ENCODE data around the gene HLA-DOA.

HLA-DOA gene

GRCh38 chr6:32963866-32964265 lies 45.5 kb downstream of the HLA-DOA start:
- no peak for DNase-seq (ENCODE audit: low read depth in 2 of 2)

DNA sequence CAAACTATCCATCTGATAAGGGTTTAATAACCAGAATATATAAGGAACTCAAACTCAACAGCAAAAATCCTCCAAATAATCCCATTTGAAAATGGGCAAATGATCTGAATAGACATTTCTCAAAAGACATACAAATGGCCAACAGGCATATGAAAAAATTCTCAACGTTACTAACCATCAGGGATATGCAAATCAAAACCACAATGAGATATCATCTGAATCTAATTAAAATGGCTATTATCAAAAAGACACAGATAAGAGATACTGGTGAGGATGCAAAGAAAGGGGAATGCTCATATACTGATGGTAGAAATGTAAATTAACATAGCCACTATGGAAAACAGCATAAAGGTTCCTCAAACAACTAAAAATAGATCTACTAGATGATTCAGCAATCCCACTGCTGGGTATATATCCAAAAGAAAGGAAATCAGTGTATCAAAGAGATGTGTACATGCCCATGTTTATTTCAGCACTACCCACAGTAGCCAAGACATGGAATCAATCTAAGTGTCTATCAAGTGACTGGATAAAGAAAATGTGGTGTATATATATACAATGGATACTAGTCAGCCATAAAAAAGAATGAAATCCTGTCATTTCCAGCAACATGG lies 47.1 kb downstream of the HLA-DOA start:
- no peak for DNase-seq (ENCODE audit: low read depth in 2 of 2)

GRCh38 chr6:32960563-32960962 lies 48.8 kb downstream of the HLA-DOA start:
- no peak for DNase-seq (ENCODE audit: low read depth in 2 of 2)

DNA sequence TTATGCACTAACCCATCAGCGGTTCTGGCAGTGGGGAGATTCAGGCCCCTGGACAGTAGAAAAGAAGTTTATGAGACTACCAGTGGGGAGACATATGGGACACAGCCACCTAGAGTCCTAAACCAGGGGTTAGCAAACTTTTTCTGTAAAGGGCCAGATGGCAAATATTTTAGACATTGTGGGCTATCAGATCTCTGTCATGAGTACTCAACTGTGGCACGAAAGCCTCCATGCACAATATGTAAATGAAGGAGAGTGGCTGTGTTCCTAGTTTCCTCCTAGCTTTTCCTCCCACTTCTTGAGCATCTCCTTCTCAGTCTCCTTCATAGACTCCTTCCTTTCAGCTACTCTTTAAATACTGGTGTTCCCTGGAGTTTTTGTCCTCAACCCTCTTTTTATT lies 53.2 kb downstream of the HLA-DOA start:
- no peak for DNase-seq (ENCODE audit: low read depth in 2 of 2)

DNA sequence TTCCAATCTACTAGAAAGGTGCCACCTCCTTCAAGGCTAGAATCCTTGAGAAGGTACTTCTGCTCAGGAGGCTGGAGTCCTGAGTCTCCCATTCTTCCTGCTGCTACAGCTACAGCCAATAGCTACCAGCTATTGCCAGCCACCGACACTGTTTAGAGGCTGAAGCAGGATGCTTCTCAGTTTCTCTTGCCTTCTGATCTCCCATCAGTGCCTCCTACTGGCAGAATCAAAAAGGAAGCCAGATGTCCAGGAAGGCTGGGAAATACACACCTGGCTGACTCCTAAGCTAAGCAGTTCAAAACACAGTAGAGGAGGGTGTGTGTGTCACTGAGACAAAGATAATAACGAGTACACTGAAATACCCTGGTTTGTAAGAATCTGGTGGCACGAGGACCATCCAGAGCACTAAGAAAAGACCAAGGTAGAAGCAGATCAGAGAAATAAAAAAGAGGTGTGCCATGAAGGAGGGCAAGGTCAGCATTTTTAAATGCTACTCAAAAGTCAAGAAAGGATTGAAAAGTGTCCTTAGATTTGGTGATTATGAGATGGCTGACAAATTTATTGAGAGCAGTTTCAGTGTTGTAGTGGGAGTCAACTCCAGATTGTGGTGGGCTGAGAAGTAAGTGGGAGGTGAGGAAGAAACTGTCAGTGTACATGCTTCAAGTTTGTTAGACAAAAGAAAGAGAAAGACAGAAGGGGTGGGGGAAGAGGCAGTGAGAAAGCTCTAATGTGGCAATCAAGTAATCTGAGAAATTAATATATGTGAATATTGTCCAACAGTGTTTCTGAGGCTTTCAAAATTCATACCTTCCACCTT lies 54.2 kb downstream of the HLA-DOA start:
- DNase-seq (ENCODE audit: low read depth in 2 of 2): no peak

- no peak for DNase-seq (ENCODE audit: low read depth in 2 of 2)
These were observed 55.1 kb downstream of the HLA-DOA start for GRCh38 chr6:32954267-32954666.

All from fibroblast of skin of left biceps (primary cell).